Prostate gland (tissue), 2 donors: ENCODE results near the gene HTATSF1.

Experiments used
- CTCF ChIP-seq, 4 experiments: fragments of 200-600 bp in 2 of 4; fragments of 450-650 bp in 2 of 4; sonication (generic) in 2 of 4; IDR thresholded peaks; 1 replicate in 3 of 4; 2 replicates in 1 of 4; pipeline ENCODE4 v1.5.1; 2016 to 2019; ENCODE audit warnings: antibody characterized with exemption in 4 of 4, mild to moderate bottlenecking in 2 of 4, moderate library complexity in 2 of 4
- POLR2A ChIP-seq: fragments of 450-650 bp; IDR thresholded peaks from one replicate; pipeline ENCODE4 v1.6.1; 2016; ENCODE audit warnings: antibody characterized with exemption, mild to moderate bottlenecking

- TF ChIP-seq CTCF (IDR thresholded peaks at IDR 0.05) (no peak), POLR2A (no peak)
Measured at GRCh38 chrX:136468391-136469103, 28.8 kb upstream of the HTATSF1 start.
